A673 (cell line): Measurements from ENCODE around the gene CDSN. TPM values are rescaled to one million over a fixed set of nuclear protein-coding genes. Genes with fewer than 3 reads are reported as not detected.

ENCODE experiments used
- BruUV-seq: library from RNA; stranded (reverse); fragments of 400-500 nt; replicated peaks from 2 replicates; lab custom pipeline; 2021; lab: Mats Ljungman, UMichigan
- CTCF ChIA-PET: fragments of 300-600 bp; sonication (Branson Sonifier 250); formaldehyde crosslinking; loops from one replicate; lab custom pipeline; 2022; ENCODE audit warnings: antibody characterized with exemption; lab: Charles Lee
- POLR2A ChIA-PET: fragments of 300-600 bp; sonication (Branson Sonifier 250); formaldehyde crosslinking; loops from one replicate; lab custom pipeline; 2022; ENCODE audit warnings: antibody characterized with exemption; ENCODE audit not compliant: low non-redundant PET; lab: Charles Lee
- DNase-seq: peaks from one replicate; pipeline ENCODE4 v3.0.0-alpha.2; 2015; ENCODE audit warnings: low spot score
- H3K27ac ChIP-seq: fragments of 200-600 bp; sonication (generic); 2 replicates; pipeline ENCODE4 v1.5.1; 2016; ENCODE audit warnings: mixed run types, low read depth, mild to moderate bottlenecking, mixed read lengths, antibody characterized with exemption, low read length; ENCODE audit not compliant: poor library complexity, severe bottlenecking
- H3K27me3 ChIP-seq: fragments of 200-600 bp; sonication (generic); replicated peaks from 2 replicates; pipeline ENCODE4 v1.6.1; 2017; ENCODE audit warnings: mixed run types, low read depth, mild to moderate bottlenecking, mixed read lengths, antibody characterized with exemption, low read length; ENCODE audit not compliant: insufficient read depth, poor library complexity
- H3K36me3 ChIP-seq: fragments of 200-600 bp; sonication (generic); 2 replicates; pipeline ENCODE4 v1.6.1; 2016; ENCODE audit warnings: mixed run types, mild to moderate bottlenecking, mixed read lengths, antibody characterized with exemption, low read length; ENCODE audit not compliant: insufficient read depth, poor library complexity, severe bottlenecking
- H3K4me1 ChIP-seq: fragments of 200-600 bp; sonication (generic); 2 replicates; pipeline ENCODE4 v1.6.1; 2017; ENCODE audit warnings: mixed run types, mild to moderate bottlenecking, mixed read lengths, antibody characterized with exemption, low read length; ENCODE audit not compliant: insufficient read depth, poor library complexity, severe bottlenecking
- H3K4me3 ChIP-seq: fragments of 200-600 bp; sonication (generic); 2 replicates; pipeline ENCODE4 v1.5.1; 2016; ENCODE audit warnings: low read depth, mixed run types, mild to moderate bottlenecking, mixed read lengths, low read length; ENCODE audit not compliant: poor library complexity, severe bottlenecking
- H3K9me3 ChIP-seq: fragments of 200-600 bp; sonication (generic); 2 replicates; pipeline ENCODE4 v1.6.1; 2016; ENCODE audit warnings: mixed run types, low read depth, mild to moderate bottlenecking, mixed read lengths, antibody characterized with exemption, low read length; ENCODE audit not compliant: poor library complexity, severe bottlenecking
- CTCF ChIP-seq: fragments of 300-800, 200-600 bp; sonication (generic); conservative IDR thresholded peaks from 2 replicates; pipeline ENCODE4 v1.5.1; 2017; ENCODE audit warnings: low read depth, mild to moderate bottlenecking, antibody characterized with exemption, low read length, moderate library complexity, mixed read lengths
- EZH2 ChIP-seq: fragments of 200-600 bp; sonication (generic); IDR thresholded peaks from 2 replicates; pipeline ENCODE4 v1.6.1; 2017; ENCODE audit warnings: borderline replicate concordance, low read depth, mild to moderate bottlenecking, mixed read lengths, antibody characterized with exemption, low read length; ENCODE audit not compliant: poor library complexity, severe bottlenecking
- intact Hi-C: fragments of 100-400 bp; cut with micrococcal nuclease; formaldehyde crosslinking; loops from one replicate; pipeline ENCODE4 v1.10.0; 2022; ENCODE audit not compliant: unreplicated experiment
- total RNA-seq: library from RNA; stranded (reverse); gene quantifications from 2 replicates; pipeline ENCODE4 v1.2.3, GENCODE V29; 2021

CDSN gene
- total RNA-seq, 1 experiment from 2014 or later, result not detected

GRCh38 chr6:31110825-31111582, 9.2 kb downstream of the CDSN start:
- CTCF ChIA-PET, result no interaction called here
- H3K4me1 ChIP-seq, result peaks cover 6% of the 10 kb centered on the region

GRCh38 chr6:31107052-31107451, 13.2 kb downstream of the CDSN start:
- CTCF ChIA-PET, result no interaction called here
- Histone ChIP-seq H3K36me3 (no peaks in the 10 kb centered on the region), H3K4me3 (no peak overlapping the region), H3K27ac (no peak overlapping the region), H3K27me3 (no peaks in the 10 kb centered on the region), H3K9me3 (no peaks in the 10 kb centered on the region), H3K4me1 (no peaks in the 10 kb centered on the region)
- intact Hi-C loops, result no loop called here
- POLR2A ChIA-PET, result no interaction called here
- BruUV-seq, result no TSS peak
- TF ChIP-seq EZH2 (no peak), CTCF (no peak)
- DNase-seq, result no peak

More at GRCh38 chr6:31110825-31111582, 9.2 kb downstream of the CDSN start:
- no peaks in the 10 kb centered on the region for H3K27me3 ChIP-seq
- TF ChIP-seq CTCF (no peak), EZH2 (no peak)
- no peak for DNase-seq
- no peaks in the 10 kb centered on the region for H3K36me3 ChIP-seq
- intact Hi-C loops, result no loop called here
- no peak overlapping the region for H3K27ac ChIP-seq
- BruUV-seq, result no TSS peak
- H3K4me3 ChIP-seq, result no peak overlapping the region
- POLR2A ChIA-PET, result interaction anchor here (0.6 kb wide), 1 partner anchor 18 kb away, joined by 3 read pairs; no protein-coding TSS in a partner anchor
- no peaks in the 10 kb centered on the region for H3K9me3 ChIP-seq

- DNase-seq, result no peak
- H3K27me3 ChIP-seq, result no peaks in the 10 kb centered on the region
- BruUV-seq, result no TSS peak
- no peak overlapping the region for H3K4me3 ChIP-seq
- no peaks in the 10 kb centered on the region for H3K4me1 ChIP-seq
- CTCF ChIA-PET, result no interaction called here
- H3K9me3 ChIP-seq, result no peaks in the 10 kb centered on the region
- TF ChIP-seq CTCF (no peak), EZH2 (no peak)
- intact Hi-C loops, result no loop called here
- no peaks in the 10 kb centered on the region for H3K36me3 ChIP-seq
- no peak overlapping the region for H3K27ac ChIP-seq
- POLR2A ChIA-PET, result no interaction called here
Observed at GRCh38 chr6:31103136-31103535, 17.1 kb downstream of the CDSN start.
